GM12878 (cell line): ENCODE measurements around the gene RPL26. TPM values are rescaled to one million over a fixed set of nuclear protein-coding genes. Genes with fewer than 3 reads are reported as not detected.
A peak's percentile ranks its signal among the peaks of the same experiment; 100 is the strongest.

ENCODE experiments used
- ASH2L ChIP-seq: fragments of 300-600, 200-600 bp; sonication (generic); IDR thresholded peaks from 2 replicates; pipeline ENCODE4 v1.6.1; 2017; ENCODE audit warnings: low read depth, mild to moderate bottlenecking, borderline replicate concordance
- BRCA1 ChIP-seq: IDR thresholded peaks from 2 replicates; pipeline ENCODE4 v1.6.1; 2011; ENCODE audit warnings: low read depth, low read length, improper control_type of control experiment
- CHD1 ChIP-seq: IDR thresholded peaks from 2 replicates; pipeline ENCODE4 v1.6.1; 2012; ENCODE audit warnings: low read depth, low read length, improper control_type of control experiment
- CHD4 ChIP-seq: fragments of 200-600 bp; sonication (generic); IDR thresholded peaks from 2 replicates; pipeline ENCODE4 v1.6.1; 2016; ENCODE audit warnings: mild to moderate bottlenecking
- CREB1 ChIP-seq: IDR thresholded peaks from 2 replicates; pipeline ENCODE4 v1.6.1; 2012; ENCODE audit warnings: low read depth, mild to moderate bottlenecking, inconsistent platforms
- CTCF ChIP-seq, 3 experiments: IDR thresholded peaks in 2 of 3; conservative IDR thresholded peaks in 1 of 3; 2 replicates each; pipeline ENCODE4 v1.5.1; 2011; ENCODE audit warnings: low read depth in 3 of 3, low read length in 3 of 3, mild to moderate bottlenecking in 3 of 3, control low read depth in 2 of 3, moderate library complexity in 2 of 3, inconsistent platforms in 1 of 3, mixed read lengths in 1 of 3; ENCODE audit not compliant: control insufficient read depth in 2 of 3, insufficient read depth in 1 of 3; ENCODE audit errors: extremely low read depth in 1 of 3
- DPF2 ChIP-seq: fragments of 450-650 bp; IDR thresholded peaks from 2 replicates; pipeline ENCODE4 v1.6.1; 2017; ENCODE audit warnings: mild to moderate bottlenecking
- EZH2 ChIP-seq: IDR thresholded peaks from 2 replicates; pipeline ENCODE4 v1.6.1; 2012; ENCODE audit warnings: low read depth, mild to moderate bottlenecking, control low read depth, inconsistent platforms, low read length, borderline replicate concordance; ENCODE audit not compliant: control insufficient read depth
- FOXM1 ChIP-seq: IDR thresholded peaks from 2 replicates; pipeline ENCODE4 v1.6.1; 2012; ENCODE audit warnings: low read depth, mild to moderate bottlenecking, inconsistent platforms, low read length, moderate library complexity
- JUNB ChIP-seq: IDR thresholded peaks from 2 replicates; pipeline ENCODE4 v1.6.1; 2016; ENCODE audit warnings: antibody characterized with exemption, mild to moderate bottlenecking
- NFXL1 ChIP-seq: fragments of 450-650 bp; IDR thresholded peaks from 2 replicates; pipeline ENCODE4 v1.6.1; 2017; ENCODE audit warnings: antibody characterized with exemption, mild to moderate bottlenecking, borderline replicate concordance
- PAX5 ChIP-seq: IDR thresholded peaks from 2 replicates; pipeline ENCODE4 v1.6.1; 2011; ENCODE audit warnings: low read depth, low read length, borderline replicate concordance
- REST ChIP-seq: IDR thresholded peaks from 2 replicates; pipeline ENCODE4 v1.6.1; 2012; ENCODE audit warnings: mild to moderate bottlenecking, low read depth, low read length
- SMAD5 ChIP-seq: IDR thresholded peaks from 2 replicates; pipeline ENCODE4 v1.6.1; 2016; ENCODE audit warnings: antibody characterized with exemption, low read depth
- STAT3 ChIP-seq: IDR thresholded peaks from 2 replicates; pipeline ENCODE4 v1.6.1; 2011; ENCODE audit warnings: low read depth, low read length, improper control_type of control experiment
- TARDBP ChIP-seq: IDR thresholded peaks from 2 replicates; pipeline ENCODE4 v1.6.1; 2016; ENCODE audit warnings: borderline replicate concordance
- ZBTB4 ChIP-seq: fragments of 450-650 bp; formaldehyde crosslinking; IDR thresholded peaks from 2 replicates; pipeline ENCODE4 v1.4.0; 2022; ENCODE audit warnings: mild to moderate bottlenecking, moderate library complexity
- polyA plus RNA-seq, 11 experiments: library from polyadenylated mRNA; depleted of rRNA in 4 of 11; unstranded in 6 of 11; stranded (reverse) in 5 of 11; fragments of >200 nt; fragmentation: Nextera tagmentation in 4 of 11; fragmentation: Illumina TruSeq in 1 of 11; extraction: Ambion mirVana in 4 of 11; extraction: Trizol in 1 of 11; gene quantifications; 1 replicate in 1 of 11; 2 replicates in 10 of 11; pipeline versions ENCODE4 v1.2.1 to v1.2.3, GENCODE V29; 2011 to 2016; ENCODE audit warnings: inconsistent platforms in 2 of 11, missing spikeins in 2 of 11, low read depth in 1 of 11
- total RNA-seq, 4 experiments: library from RNA; depleted of rRNA in 3 of 4; stranded (reverse); fragments of >200 nt in 3 of 4; fragmentation: Illumina TruSeq in 1 of 4; extraction: Trizol in 1 of 4; gene quantifications; 2 replicates each; pipeline versions ENCODE4 v1.2.1 to v1.2.3, GENCODE V29; 2013 to 2021

Gene RPL26
- total and polyA plus RNA-seq, 10 of the 15 experiments (the other 5 are each of a cell fraction or from before 2014, with no cell fraction given): 1,451 to 9,244 (median 4,326) TPM

- TF ChIP-seq ZBTB4 (CRISPR knock-in tag) (no peak), SMAD5 (peak; percentile 91; the same call in 1 of the 2 replicates), CREB1 (no peak; the same call in none of the 2 replicates), DPF2 (0 out of 2 replicates have a peak, but pooled peaks have one; percentile 5), TARDBP (peak; percentile 44; the same call in 1 of the 2 replicates), EZH2 (no peak), NFXL1 (no peak), CHD4 (no peak), CHD1 (no peak), ASH2L (no peak), JUNB (no peak), STAT3 (no peak), FOXM1 (no peak), CTCF (IDR thresholded peaks at IDR 0.05 in 2 of 3, conservative IDR thresholded peaks at IDR 0.05 in 1 of 3; ENCODE audit: control insufficient read depth in 2 of 3, extremely low read depth in 1 of 3, insufficient read depth in 1 of 3, low read depth in 3 of 3, low read length in 3 of 3) (peak; percentile 62 to 77 (median 70)), REST (no peak), PAX5 (0 out of 2 replicates have a peak, but pooled peaks have one; percentile 52), BRCA1 (no peak; the same call in 1 of the 2 replicates)
These were observed 6.5 kb downstream of the RPL26 start, which contains the start of gene KRABD2 (continued) for GRCh38 chr17:8376271-8377067.
